H1 (cell line): ENCODE measurements around the gene ABCA1. TPM values are rescaled to one million over a fixed set of nuclear protein-coding genes. Genes with fewer than 3 reads are reported as not detected.

Experiments used
- ATF3 ChIP-seq: IDR thresholded peaks from 2 replicates; pipeline ENCODE4 v1.6.1; 2011; ENCODE audit warnings: low read depth, mild to moderate bottlenecking, low read length; ENCODE audit not compliant: insufficient read depth
- BACH1 ChIP-seq: IDR thresholded peaks from 2 replicates; pipeline ENCODE4 v1.6.1; 2012; ENCODE audit warnings: low read length, improper control_type of control experiment
- RXRA ChIP-seq: IDR thresholded peaks from 2 replicates; pipeline ENCODE4 v1.6.1; 2011; ENCODE audit warnings: low read depth, mild to moderate bottlenecking, low read length, moderate library complexity; ENCODE audit not compliant: insufficient read depth
- SUZ12 ChIP-seq: fragments of 200-600 bp; sonication (generic); IDR thresholded peaks from 2 replicates; pipeline ENCODE4 v1.6.1; 2012; ENCODE audit warnings: mild to moderate bottlenecking, inconsistent platforms, low read length, moderate library complexity, mixed read lengths
- polyA plus RNA-seq, 7 experiments: library from polyadenylated mRNA; depleted of rRNA in 3 of 7; stranded (reverse) in 5 of 7; unstranded in 2 of 7; fragments of >200 nt in 5 of 7; fragments of 200-250 nt in 2 of 7; gene quantifications; 1 replicate in 5 of 7; 2 replicates in 1 of 7; 4 replicates in 1 of 7; pipeline versions ENCODE4 v1.2.1 to v1.2.3, GENCODE V29; 2011 to 2013; ENCODE audit warnings: missing spikeins in 2 of 7, mixed read lengths in 2 of 7
- total RNA-seq: library from RNA; stranded (reverse); fragmentation: NEBNext Ultra II Directional; extraction: Animal tissue kit (Norgen Biotek cat#: 25700); gene quantifications from 2 replicates; pipeline ENCODE4 v1.2.1, GENCODE V29; 2021

The ABCA1 gene
- total and polyA plus RNA-seq, 2 of the 8 experiments (the other 6 are each of a cell fraction or from before 2014, with no cell fraction given) = 6.9 to 7.8 TPM

- no peak for TF ChIP-seq ATF3
- no peak for TF ChIP-seq RXRA
- TF ChIP-seq BACH1 = no peak
- no peak for TF ChIP-seq SUZ12
Observed at GRCh38 chr9:104931256-104931655, 3.3 kb upstream of the ABCA1 start (continued).
